Measurements from ENCODE around the gene PRAMEF5.
"Not testable (repeated sequence)": the region's sequence is repeated elsewhere in the genome, so short reads cannot be mapped to it uniquely, and the experiment has no call there.

GRCh38 chr1:13247122-13247521, 6.9 kb upstream of the PRAMEF5 start:
- not testable (repeated sequence) for TF ChIP-seq POLR2A, CTCF, EP300, POLR2AphosphoS5 (IDR thresholded peaks at IDR 0.05)
